Left forelimb (tissue), 1 donor: ENCODE measurements around the gene ALPL.
"Not testable (repeated sequence)": the region's sequence is repeated elsewhere in the genome, so short reads cannot be mapped to it uniquely, and the experiment has no call there.

Experiments
- DNase-seq: peaks from one replicate; pipeline ENCODE4 v3.0.0-alpha.2; 2018; ENCODE audit warnings: low spot score

Gene ALPL

GRCh38 chr1:21559788-21560567, 50.8 kb downstream of the ALPL start:
- DNase-seq, result no peak

GRCh38 chr1:21560916-21561638, 51.9 kb downstream of the ALPL start:
- DNase-seq, result no peak

GRCh38 chr1:21562896-21563295, 53.7 kb downstream of the ALPL start:
- no peak for DNase-seq

- DNase-seq, result no peak
These were observed 54.7 kb downstream of the ALPL start for GRCh38 chr1:21563971-21564370.

- DNase-seq, result no peak
These were observed 55.4 kb downstream of the ALPL start for GRCh38 chr1:21564521-21565095.

GRCh38 chr1:21565285-21565684, 56.1 kb downstream of the ALPL start:
- DNase-seq, result no peak

- not testable (repeated sequence) for DNase-seq
These were observed 57.1 kb downstream of the ALPL start for GRCh38 chr1:21566361-21566760.

GRCh38 chr1:21567241-21568005, 58.2 kb downstream of the ALPL start:
- no peak for DNase-seq

GRCh38 chr1:21568006-21568746, 59.0 kb downstream of the ALPL start:
- no peak for DNase-seq

- no peak for DNase-seq
These were observed 59.7 kb downstream of the ALPL start for GRCh38 chr1:21568809-21569385.

- no peak for DNase-seq
These were observed 60.8 kb downstream of the ALPL start for GRCh38 chr1:21569820-21570527.

GRCh38 chr1:21570528-21570875, 61.3 kb downstream of the ALPL start:
- no peak for DNase-seq

GRCh38 chr1:21570885-21571284, 61.7 kb downstream of the ALPL start:
- no peak for DNase-seq

- no peak for DNase-seq
These were observed 63.0 kb downstream of the ALPL start for GRCh38 chr1:21572221-21572620.

GRCh38 chr1:21572735-21573277, 63.6 kb downstream of the ALPL start:
- no peak for DNase-seq

GRCh38 chr1:21573475-21573874, 64.3 kb downstream of the ALPL start:
- DNase-seq, result no peak

GRCh38 chr1:21573971-21574465, 64.8 kb downstream of the ALPL start:
- no peak for DNase-seq

- no peak for DNase-seq
These were observed 65.4 kb downstream of the ALPL start for GRCh38 chr1:21574466-21575151.

GRCh38 chr1:21575351-21575942, 66.2 kb downstream of the ALPL start:
- no peak for DNase-seq
